HG03103 (cell line): ENCODE measurements around the gene SHISA6.

Experiments used
- ATAC-seq: cut with Tn5 transposase; IDR thresholded peaks from one replicate; pipeline ENCODE4 v1.9.1; 2021; ENCODE audit warnings: low read depth; ENCODE audit not compliant: unreplicated experiment

SHISA6 gene

GRCh38 chr17:11240841-11241610 lies at the start of gene SHISA6:
TSS of gene SHISA6 (plus strand) at chr17:11241213.
- ATAC-seq: no peak

DNA sequence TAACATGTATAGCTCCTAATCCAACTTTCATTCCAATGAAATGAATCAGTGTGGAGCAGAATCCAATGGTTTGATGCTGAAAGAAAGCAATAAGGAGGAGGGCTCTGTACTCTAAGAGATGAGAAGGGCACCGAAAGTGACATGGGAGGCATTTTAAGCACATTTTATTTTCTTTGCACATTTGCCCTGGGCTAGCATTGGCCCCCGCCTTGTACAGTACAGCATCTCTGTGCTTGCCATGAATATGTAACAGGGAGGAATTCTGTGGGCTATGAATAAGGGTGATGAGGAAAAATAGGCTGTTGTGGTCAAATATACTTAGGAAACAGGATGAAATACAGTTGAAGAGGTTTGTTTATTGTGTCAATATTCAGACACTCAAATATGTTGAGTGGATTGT lies 45.2 kb upstream of the SHISA6 start:
- no peak for ATAC-seq

DNA sequence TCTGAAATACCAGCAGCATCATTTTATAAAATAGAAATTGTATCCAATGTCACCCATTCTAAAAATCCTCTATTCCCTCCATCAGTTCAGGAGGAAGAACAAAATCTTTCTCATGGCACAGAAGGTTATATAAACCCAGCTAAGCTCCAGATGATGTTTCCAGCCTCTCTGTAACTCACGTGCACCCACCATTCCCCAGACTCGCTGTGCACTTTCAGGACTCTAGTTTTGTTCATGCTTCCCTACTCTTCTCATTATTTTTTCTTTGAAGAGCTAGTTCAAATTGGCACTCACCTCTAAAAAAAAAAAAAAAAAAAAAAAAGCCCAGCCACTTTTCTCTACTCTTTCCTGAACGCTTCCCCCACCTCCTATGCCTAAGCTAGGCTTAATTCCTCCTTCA lies 36.0 kb upstream of the SHISA6 start:
- ATAC-seq: no peak

DNA sequence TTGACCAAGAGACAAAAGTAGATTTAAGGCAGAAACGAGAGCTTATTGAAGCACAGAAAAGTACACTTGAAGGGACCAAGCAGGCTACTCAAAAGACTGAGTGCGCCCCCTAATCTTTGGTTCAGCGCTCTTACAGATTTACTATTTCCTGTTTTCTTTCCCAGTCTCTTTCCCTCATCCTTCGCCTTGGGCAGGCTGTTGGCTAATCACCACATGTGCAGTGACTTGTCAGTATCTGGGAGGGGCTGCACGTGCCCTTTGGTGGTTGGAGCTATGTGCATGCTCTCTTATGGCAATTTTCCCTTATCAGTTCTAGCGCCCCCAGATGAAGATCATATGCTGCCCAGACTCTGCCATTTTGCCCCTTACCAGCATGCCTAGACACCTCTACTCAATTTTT lies 35.4 kb upstream of the SHISA6 start:
- ATAC-seq: no peak

- ATAC-seq: no peak
These were observed 31.1 kb upstream of the SHISA6 start for GRCh38 chr17:11209906-11210305.

DNA sequence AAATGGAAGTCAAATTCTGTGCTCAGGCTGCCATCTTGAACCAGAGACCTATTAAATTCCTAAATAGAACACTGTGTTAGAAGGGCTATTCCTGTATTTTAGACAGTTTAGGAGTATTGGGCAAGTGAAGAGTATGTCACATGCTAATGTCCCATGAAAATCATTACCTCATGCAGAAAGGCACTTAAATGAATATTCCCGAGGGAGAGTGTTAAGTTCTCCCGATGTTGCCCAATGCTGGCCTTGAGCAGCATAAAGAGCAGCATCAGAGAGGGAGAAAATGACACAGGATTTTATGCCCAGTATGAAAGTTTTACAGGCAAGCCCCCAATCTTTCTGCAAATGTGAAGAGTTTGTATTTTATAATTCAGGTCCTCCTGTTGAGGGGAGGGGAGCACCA lies 28.2 kb upstream of the SHISA6 start:
- no peak for ATAC-seq

- no peak for ATAC-seq
These were observed 24.0 kb upstream of the SHISA6 start for GRCh38 chr17:11216976-11217375.

- ATAC-seq: no peak
These were observed 19.8 kb upstream of the SHISA6 start for GRCh38 chr17:11221196-11221595.

- no peak for ATAC-seq
These were observed 19.3 kb upstream of the SHISA6 start for GRCh38 chr17:11221721-11222120.

DNA sequence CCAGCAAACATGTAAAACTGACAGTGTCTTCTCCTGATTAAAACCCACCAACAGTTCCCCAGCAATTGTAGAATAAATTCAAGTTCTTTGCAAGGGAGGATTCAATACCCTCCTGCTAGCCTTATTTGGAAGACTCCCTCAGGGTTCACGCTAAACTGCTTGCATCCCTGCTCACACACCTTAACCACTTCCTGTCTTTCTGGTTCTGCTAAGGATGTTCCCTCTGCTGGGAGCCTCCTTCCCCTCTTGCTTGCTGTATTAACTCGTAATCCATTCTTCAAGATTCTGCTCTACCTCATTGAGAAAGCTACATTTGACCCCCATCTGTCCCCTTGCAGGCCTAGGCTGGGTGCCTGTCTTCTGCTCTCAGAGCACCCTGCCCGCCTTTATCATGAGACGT lies 2.3 kb upstream of the SHISA6 start:
- no peak for ATAC-seq

- ATAC-seq: no peak
These were observed 1.5 kb upstream of the SHISA6 start for GRCh38 chr17:11239379-11239970.

DNA sequence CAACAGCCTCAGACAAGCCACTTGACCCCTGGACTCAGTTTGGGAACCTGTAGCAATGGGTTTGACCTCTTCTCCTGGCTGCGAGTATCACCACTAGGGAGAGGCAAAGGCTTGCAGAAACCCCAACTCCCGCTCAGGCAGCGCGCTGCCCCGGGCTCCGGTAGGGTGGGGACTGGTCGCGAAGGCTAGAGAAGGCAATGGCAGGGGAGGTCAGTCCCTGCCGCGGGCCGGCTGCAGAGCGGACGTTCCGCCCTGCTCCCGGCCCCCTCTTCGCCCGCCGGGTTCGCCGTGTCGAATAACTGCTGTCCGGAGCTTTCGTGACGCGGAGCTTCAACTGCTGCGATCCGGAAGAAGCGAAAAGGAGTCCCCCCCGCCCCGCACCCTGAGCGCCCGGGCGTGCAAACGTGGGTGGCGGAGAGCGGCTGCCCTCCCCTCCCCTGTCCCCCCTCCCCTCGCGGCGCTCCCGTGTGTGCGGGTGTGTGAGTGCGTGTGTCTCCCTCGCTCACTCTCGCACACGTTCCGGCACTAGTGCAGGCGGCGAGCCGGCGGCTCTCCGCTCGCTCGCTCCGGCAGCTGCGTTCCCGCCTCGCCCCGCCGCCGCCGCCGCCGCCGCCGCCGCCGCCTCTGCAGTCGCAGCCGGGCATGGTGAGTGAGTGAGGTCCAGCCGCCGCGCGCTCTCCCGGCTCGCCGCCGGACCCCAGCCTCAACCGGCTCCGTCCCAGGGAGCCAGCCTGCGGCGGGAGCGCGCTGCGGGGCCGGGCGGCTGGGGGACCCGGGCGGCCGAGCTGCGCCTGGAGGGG lies 772 bp upstream of the SHISA6 start:
- ATAC-seq: no peak

DNA sequence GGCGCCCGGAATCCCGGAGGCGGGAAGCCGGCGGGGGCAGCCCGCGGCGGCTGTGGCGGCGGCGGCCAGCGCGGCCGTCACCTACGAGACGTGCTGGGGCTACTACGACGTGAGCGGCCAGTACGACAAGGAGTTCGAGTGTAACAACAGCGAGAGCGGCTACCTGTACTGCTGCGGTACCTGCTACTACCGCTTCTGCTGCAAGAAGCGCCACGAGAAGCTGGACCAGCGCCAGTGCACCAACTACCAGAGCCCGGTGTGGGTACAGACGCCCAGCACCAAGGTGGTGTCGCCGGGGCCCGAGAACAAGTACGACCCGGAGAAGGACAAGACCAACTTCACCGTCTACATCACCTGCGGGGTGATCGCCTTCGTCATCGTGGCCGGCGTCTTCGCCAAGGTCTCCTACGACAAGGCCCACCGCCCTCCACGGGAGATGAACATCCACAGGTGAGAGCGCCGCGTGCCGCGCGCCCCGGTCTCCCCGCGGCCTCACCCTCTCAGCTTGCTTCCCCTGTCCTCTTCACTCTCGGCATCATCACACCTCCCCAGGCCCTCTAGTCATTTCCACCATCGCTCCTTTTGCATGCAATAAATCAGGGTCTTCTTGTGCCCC lies 706 bp downstream of the SHISA6 start:
- no peak for ATAC-seq

GRCh38 chr17:11242411-11242810 lies 1.4 kb downstream of the SHISA6 start:
- no peak for ATAC-seq

GRCh38 chr17:11244776-11245175 lies 3.8 kb downstream of the SHISA6 start:
- ATAC-seq: no peak

- ATAC-seq: no peak
These were observed 4.2 kb downstream of the SHISA6 start for GRCh38 chr17:11245187-11245586.

DNA sequence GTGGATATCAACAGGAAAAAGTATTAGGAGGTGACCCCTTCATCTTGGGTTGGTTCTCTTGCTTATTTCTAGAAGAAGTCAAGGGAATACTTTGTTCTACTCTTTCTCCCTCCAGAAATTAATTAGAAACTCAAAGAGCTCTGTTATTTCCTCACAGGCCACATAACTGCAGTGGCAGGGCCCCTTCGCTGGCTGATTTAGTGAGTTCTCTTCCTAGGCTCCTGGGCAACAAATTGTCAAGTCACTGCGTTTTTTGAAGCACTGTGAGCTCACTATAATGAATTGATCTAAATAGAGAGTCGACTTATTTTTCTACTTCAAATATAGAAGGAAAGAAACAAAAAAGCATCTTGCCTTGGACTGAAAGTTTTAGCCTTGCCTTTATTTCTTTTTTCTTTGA lies 4.8 kb downstream of the SHISA6 start:
- no peak for ATAC-seq

DNA sequence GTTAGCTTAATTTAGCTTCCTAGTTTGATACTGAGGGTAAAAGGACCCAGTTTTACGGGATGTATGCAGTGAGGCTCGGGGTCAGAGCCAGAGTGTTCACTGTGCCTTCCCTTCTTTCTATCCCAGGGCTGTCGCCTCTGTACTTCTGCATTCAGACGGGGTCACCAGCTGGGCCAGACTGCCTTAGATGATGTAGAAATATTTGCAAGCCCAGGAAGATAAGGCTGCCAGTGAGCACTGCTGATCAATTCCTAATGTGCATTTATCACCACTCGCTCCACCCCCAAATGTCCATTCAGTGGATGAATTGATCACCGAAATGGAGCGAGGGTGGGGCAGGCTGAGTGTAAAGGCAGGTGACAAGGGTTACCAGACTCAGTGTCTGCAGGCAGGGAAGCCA lies 9.1 kb downstream of the SHISA6 start:
- ATAC-seq: no peak

DNA sequence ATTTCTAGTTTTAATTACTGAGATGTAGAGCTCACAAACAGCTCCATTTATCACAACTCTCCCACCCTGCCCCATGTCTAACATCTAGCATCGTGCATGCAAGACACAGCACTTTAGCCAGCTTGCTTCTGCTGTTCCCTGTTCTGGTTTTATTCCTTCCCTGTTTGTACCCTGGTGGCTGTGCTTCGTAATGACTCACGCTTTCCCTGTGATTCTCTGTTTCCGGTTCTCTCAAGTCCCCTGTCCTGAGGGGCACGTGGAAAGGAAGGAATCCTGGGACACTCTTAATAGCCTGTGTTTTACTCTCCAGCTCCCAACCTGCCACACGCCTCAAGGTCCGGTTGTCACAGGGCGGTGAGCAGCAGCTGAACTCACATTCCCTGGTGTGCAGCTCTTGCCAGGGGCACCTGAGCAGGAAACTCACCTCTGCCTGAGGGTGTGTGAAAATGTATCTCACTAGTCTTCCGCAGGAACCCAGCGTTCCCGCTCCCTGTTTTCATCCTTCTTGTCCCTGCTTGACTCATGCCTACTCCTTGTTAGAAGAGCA lies 10.6 kb downstream of the SHISA6 start:
- ATAC-seq: no peak

DNA sequence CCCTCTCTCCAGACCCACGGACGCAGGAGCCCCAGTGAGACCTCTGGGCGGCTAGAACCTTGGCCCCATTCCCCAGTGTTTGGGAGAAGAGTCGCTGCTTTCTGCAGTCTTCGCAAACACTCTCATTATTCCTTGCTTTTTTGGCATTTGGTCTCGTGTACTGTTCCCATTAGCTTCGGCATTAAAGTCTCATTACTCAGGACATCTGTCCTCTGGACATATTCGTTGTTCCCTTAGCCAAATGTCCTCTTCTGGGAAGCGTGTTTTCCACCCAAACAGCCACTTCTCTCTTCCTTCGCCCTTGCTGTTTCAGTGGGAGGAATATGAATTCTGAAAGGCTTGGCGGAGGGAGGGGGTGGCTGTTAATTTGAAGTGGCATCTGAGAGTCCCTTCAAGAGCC lies 11.1 kb downstream of the SHISA6 start:
- ATAC-seq: no peak

GRCh38 chr17:11256877-11257276 lies 15.9 kb downstream of the SHISA6 start:
- ATAC-seq: no peak
